Esophagus muscularis mucosa (tissue), 3 donors: ENCODE measurements around the gene WDR59.

Source experiments
- POLR2A ChIP-seq: fragments of 450-650 bp; IDR thresholded peaks from one replicate; pipeline ENCODE4 v1.6.1; 2017; ENCODE audit warnings: antibody characterized with exemption, moderate library complexity, mild to moderate bottlenecking, low read depth
- POLR2AphosphoS5 ChIP-seq, 2 donors: sonication (generic); formaldehyde crosslinking; IDR thresholded peaks; one replicate each; pipeline ENCODE4 v1.6.1; 2017; ENCODE audit warnings: antibody characterized with exemption in 2 of 2
- TF ChIP-seq, protein P1 (sequence below), 3 experiments: fragments of 200-600 bp in 2 of 3; fragments of 450-650 bp in 1 of 3; sonication (generic) in 2 of 3; IDR thresholded peaks; one replicate each; pipeline ENCODE4 v1.5.1; 2017 to 2019; ENCODE audit warnings: antibody characterized with exemption in 3 of 3, mild to moderate bottlenecking in 2 of 3, moderate library complexity in 1 of 3

DNA sequence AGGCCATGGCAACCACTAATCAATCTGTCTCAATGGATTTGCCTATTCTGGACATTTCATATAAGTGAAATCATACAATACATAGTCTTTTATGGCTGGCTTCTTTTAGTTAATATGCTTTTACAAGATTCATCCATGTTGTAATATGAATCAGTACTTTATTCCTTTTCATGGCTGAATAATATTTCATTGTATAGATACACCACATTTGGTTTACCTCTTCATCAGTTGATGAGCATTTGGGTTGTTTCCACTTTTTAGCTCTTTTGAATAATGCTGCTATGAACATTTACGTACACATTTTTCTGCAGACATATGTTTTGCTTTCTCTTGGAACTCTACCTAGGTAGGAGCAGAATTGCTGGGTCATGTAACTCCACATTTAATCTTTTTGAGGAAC lies 11.1 kb upstream of the WDR59 start:
- TF ChIP-seq, protein P1, sequence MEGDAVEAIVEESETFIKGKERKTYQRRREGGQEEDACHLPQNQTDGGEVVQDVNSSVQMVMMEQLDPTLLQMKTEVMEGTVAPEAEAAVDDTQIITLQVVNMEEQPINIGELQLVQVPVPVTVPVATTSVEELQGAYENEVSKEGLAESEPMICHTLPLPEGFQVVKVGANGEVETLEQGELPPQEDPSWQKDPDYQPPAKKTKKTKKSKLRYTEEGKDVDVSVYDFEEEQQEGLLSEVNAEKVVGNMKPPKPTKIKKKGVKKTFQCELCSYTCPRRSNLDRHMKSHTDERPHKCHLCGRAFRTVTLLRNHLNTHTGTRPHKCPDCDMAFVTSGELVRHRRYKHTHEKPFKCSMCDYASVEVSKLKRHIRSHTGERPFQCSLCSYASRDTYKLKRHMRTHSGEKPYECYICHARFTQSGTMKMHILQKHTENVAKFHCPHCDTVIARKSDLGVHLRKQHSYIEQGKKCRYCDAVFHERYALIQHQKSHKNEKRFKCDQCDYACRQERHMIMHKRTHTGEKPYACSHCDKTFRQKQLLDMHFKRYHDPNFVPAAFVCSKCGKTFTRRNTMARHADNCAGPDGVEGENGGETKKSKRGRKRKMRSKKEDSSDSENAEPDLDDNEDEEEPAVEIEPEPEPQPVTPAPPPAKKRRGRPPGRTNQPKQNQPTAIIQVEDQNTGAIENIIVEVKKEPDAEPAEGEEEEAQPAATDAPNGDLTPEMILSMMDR (IDR thresholded peaks at IDR 0.05) = no peak
- TF ChIP-seq POLR2A = no peak
- TF ChIP-seq POLR2AphosphoS5 (IDR thresholded peaks at IDR 0.05) = no peak
